HG03095 (cell line): ENCODE measurements around the gene GREB1L.
"Not testable (repeated sequence)": the region's sequence is repeated elsewhere in the genome, so short reads cannot be mapped to it uniquely, and the experiment has no call there.

Experiments used
- ATAC-seq: cut with Tn5 transposase; IDR thresholded peaks from one replicate; pipeline ENCODE4 v1.9.1; 2021; ENCODE audit warnings: moderate library complexity; ENCODE audit not compliant: unreplicated experiment

The GREB1L gene

DNA sequence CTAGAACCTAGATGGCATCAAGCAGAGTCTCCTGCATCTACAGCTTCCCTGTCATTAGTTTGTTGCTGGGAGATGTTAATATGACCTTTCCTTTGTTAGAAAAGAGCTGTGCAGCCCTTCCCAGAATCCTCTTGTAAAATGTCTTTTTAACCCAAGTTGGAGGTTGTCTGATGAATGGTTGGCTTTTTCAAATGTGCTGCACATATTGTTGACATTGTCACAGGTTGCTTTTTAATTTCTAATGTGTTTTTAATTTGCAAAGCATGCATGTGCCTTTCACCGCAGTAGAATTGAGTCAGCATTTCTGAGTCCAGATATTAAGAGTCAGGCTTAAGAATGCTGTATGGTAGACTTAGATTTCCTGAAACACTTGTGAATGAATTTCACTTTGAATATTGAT lies 120.8 kb downstream of the GREB1L start:
- ATAC-seq = no peak

DNA sequence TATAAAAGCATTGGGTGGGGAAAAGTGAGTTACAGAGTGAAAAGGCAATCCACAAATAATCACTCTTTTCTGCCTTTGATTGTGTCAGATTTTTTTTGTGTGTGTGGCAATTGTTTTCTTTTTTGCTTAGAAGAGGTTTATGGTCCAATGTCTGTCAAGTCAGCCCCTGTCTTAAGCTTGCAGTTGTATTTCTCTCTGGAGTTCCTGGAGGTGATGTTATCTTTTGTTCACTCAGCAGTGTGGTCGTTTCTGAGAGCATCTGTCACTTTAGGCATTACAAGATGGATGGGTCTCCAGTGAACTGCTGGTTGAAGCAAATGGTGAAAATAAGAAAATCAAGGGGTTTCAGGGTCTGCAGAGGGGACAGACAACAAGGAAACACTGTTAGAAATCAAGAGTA lies 121.3 kb downstream of the GREB1L start:
- ATAC-seq = no peak

DNA sequence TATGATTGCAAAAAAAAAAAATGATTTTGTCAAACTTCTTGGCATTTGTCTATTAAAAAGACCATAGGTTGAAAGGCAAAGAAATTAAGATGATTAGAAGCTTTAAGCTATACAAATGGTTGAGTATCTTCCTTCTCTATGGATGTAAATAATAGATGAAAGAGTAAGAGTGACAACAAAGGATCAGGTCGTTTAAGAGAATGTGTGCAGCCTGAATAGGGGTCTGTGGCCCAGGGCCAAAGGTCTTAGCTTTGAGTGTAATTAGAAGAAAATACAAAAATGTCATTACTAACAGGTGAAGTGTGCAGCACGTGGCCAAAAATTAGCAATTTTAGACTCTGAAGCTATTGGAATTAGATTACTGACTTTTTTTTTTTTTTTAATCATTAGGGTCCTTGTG lies 122.4 kb downstream of the GREB1L start:
- no peak for ATAC-seq

DNA sequence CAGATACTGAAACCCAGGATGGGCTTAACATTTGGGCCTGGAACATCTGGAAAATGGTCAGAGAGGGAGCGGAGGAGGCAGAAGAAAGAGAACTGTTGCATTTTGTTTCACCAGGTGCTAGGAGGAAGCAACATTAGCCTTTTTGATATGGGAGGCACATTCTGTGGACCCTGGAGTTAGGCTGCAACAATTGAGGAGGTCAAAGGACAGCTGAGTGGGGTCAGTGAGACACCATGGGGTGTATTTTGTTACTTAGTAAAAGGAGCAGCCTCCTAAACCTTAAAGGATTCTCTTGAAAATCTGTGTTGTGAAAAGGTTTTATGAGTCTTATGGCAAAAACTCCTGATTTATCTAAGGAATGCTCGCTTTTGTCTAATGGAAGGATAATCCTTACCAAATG lies 124.9 kb downstream of the GREB1L start:
- ATAC-seq = no peak

DNA sequence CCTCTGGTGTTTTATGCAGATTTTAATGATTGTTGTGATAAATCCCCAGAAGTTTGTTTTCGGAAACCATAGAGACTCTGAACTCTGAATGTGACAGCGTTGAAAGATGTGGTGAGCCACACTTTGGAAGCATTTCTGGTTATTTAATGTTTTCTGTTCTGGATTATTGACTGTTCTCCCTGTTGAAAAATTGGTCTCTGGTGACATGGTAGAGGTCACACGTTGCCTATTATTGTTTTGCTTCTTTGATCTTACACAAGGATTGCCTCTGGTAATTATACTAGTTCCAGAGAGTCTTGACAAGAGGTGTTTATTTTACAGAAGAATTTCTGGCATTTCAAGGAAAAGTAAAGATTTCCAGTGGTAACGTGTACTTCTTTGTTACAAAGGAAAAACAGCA lies 127.1 kb downstream of the GREB1L start:
- ATAC-seq = no peak

DNA sequence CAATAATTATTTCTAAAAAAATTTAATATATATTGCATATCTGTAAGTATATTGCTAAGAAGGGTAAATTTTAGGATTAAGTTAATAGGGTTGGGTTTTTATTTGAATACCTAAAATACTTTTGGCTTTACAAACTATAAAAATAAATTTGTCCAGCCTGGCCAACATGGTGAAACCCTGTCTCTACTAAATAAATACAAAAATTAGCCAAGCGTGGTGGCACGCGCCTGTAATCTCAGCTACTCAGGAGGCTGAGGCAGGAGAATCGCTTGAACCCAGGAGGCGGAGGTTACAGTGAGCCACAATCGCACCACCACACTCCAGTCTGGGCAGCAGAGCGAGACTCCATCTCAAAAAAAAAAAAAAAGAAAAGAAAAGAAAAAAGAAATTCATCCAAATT lies 127.6 kb downstream of the GREB1L start:
- not testable (repeated sequence) for ATAC-seq

DNA sequence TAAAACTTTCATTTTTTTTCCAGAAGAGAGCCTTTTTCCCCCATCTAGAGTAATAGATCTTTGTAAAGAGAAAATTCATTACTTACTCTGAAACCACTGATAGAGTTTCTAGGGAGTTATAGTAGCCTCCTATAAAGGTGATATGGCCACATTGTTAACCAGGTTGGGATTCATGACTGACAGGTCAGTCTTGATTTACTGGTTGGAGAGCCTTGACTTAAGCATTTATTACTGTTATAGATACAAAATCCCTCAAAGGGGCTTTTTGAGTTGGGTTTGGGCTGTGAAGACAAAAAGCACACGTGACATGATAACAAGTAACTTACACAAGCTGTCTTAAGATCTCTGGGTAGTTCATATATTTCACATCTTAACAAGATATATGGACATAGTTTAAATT lies 141.0 kb downstream of the GREB1L start:
- ATAC-seq = no peak

DNA sequence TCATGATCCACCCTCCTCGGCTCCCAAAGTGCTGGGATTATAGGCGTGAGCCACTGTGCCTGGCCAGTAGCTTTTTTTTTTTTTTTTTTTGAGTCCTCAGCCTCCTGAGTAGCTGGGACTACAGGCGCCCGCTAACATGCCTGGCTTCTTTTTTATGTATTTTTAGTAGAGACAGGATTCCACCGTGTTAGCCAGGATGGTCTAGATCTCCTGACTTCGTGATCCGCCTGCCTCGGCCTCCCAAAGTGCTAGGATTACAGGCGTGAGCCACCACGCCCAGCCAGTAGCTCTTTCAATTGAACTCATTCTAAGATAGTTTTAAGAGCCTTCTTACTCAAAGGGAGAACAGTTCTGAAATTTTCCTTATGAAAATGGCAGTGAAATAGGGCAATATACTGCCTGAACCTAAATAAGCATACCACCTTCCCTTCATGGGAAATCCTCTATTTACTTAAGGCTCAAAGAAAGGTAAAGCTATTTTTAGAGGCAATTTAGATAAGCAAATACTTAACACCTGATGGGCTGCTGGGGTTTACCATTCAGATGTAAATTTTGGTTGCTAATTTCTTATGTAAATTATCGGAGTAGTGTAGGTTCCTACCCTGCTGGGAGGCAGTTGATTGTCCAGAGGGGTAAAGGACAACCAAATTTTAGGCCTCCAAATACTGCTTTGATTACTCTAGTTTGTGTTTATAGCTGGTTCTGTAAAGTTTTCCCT lies 144.7 kb downstream of the GREB1L start:
- ATAC-seq = no peak

DNA sequence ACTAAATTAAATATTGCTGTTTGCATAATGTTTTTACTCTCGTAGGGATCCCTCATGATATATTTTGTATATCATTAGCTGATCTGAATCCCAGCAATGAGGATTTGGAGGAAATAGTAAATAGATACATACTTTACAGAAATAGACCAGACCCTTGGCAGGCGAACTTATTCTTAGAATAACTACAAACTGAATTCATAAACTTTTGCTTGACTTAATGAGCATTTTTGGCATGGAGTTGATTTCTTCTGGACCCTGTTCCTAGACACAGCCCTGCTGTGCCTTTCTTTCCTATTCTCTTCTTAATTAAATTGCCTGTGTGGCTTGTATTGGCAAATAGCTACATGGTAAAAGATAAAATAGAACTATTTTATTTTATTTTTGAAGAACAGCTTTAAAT lies 145.9 kb downstream of the GREB1L start:
- no peak for ATAC-seq

DNA sequence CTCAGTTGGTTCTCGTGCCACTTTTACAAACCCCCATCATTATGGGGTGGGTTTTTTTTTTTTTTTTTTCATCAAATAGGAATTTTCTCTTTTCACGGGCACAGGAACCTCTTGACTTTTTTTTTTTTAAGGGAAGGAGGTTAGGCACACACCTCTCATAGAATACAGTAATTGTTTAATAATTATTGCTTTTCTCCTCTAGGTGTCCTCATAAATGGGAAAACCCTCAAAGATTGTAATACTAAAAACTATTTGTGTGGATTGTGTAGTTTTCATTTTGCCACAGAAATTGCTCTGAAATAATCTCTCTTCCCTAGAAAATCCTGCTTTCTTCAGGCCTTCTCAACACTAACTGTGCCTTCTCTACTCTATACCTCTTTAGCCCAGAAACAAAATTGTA lies 147.3 kb downstream of the GREB1L start:
- no peak for ATAC-seq

DNA sequence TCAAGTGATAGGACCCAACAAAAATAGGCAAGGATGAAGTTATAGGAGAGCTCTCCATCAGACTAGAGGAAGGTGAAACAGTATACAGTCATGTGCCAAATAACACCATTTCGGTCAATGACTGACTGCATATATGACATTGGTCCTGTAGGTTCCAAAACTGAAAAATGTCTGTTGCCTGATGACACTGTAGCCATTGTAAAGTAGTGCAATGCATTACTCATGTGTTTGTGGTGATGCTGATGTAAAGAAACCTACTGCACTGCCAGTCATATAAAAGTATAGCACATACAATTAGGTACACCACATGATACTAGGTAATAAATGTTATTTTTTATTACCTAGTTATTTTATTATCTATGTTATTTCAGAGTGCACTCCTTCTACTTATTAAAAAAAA lies 147.9 kb downstream of the GREB1L start:
- ATAC-seq = no peak

DNA sequence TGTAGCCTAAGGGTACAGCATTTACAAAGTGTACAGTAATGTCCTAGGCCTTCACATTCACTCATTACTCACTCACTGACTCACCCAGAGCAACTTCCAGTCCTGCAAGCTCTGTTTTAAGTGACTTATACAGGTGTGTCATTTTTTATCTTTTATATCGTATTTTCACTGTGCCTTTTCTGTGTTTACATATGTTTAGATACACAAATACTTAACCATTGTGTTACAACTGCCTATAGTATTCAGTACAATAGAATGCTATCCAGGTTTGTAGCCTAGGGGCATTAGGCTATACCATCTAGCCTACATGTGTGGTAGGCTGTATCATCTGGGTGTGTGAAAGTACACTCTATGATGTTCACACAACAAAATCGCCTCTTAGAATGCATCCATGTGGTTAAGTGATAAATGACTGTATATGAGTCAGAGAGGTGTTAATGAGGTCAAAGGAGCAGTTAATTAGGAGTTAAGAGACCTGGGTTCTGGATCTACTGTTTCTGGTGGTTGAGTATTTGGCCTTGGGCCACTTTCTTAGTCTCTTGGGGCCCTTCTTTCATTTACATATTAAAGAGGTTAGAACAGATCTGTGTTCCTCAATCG lies 149.1 kb downstream of the GREB1L start:
- no peak for ATAC-seq

DNA sequence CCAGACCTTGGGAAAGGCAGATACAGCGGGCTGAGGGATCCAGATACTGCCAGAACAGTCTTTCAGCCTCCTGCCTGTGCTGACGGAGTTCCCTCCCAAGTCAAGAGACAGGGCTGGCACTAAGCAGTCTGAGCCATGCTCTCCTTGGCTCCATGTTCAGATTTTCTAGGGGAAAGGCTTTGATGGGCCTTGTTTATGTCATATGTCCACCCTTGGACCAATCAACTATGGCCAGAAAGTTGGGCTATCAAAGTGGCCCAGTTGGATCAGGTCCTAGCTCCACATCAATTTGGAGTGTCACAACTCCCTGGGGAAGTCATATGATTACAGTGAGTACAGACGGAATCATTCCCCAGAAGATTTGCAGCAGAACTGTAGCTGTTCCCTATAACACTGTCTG lies 152.0 kb downstream of the GREB1L start:
- no peak for ATAC-seq

DNA sequence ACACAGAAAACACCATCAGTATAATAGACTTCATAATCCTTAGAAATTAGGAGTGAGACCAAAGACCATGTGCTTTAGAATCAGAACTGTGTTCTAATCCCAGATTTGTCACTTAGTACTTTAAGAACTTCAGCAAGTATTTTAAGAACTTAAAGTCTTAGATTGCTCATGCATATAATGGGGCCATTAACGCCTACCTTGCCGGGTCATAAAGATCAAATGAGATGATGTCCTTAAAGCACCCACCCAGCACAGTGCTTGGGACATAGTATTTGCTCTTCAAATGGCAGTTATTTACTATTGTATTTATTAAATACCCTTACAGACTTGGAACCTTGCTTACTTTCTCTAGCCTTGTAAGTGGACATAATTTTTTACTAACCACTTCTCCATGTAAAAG lies 156.1 kb downstream of the GREB1L start:
- ATAC-seq = no peak

DNA sequence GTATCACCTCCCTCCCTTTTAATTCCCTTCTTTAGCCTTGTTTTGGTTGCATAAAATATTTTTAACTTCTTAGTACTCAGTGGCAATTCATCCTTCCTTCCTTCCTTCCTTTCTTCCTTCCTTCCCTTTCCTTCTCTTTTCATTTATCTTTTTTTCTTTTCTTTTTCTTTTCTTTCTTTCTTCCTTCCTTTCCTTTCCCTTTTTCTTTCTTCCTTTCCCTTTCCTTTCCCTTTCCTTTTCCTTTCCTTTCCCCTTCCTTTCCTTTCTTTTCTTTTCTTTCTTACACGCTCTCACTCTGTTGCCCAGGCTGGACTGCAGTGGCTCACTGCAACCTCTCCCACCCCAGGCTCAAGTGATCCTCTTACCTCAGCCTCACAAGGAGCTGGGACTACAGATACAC lies 160.2 kb downstream of the GREB1L start:
- no peak for ATAC-seq

DNA sequence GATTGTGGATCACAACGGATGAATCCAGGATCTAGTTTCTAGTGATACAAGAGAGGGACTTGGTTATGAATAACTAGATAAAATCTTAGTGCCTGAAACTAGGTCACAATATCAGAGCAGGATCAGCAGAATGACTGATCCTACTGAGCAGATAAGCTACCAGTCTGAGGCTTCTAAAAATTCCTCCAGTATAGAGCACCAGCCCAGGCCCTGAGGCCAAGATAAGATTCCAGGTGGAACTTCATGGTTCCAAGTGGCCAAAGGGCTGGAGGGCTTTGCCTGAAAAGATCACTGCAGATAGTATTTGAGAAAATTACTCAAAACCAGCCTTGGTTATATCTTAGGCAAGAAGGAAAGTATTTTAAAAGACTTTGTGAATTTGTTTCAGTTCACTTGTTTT lies 162.4 kb downstream of the GREB1L start:
- no peak for ATAC-seq

DNA sequence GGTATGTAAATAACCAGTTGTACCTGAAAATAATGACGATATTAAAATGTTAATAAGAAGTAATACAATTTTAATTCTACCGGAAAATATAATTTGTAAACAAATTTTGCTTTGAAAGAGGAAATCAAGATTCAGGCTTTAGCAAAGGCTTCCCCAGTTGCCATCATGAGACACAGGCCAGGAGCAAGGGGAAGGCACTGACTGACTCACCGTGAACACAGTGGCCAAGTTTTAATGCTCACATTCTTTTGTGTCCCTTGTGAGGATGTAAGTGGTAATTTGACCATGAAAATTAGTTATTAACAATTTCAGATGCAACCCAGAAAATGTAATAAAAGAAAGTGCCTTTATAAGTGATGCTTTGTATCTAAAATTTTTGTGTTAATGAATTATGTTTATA lies 164.1 kb downstream of the GREB1L start:
- no peak for ATAC-seq

DNA sequence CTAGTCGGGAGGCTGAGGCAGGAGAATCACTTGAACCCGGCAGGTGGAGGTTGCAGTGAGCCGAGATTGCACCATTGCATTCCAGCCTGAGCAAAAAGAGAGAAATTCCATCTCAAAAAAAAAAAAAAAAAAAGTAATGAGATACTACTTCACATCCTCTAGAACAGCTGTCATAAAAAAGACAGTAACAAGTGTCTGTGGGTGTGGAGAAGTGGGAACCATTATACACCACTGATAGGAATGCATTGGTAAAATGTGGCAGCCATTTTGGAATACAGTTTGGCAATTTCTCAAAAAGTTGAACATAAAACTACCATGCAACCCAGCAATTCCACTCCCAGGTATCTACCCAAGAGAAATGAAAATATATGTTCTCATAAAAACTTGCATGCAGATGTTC lies 166.6 kb downstream of the GREB1L start:
- no peak for ATAC-seq

DNA sequence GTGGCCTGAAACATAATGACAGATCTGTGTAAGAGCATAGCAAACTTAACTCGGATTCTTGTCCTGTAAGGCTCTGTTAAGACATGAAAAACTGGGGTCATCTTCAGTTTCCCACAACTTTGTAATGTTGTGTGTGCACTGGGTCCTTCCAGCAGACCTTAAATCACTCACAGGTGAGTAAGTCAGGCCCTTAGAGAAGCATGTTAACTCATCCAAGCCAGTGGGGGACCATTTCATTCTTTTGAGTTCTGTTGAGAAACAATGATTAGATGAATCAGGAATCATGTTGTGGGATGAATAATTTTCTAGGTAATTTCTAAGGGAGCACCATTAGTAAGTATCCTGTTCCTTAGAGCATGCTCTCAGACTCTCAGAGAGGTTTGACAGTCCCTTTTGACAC lies 191.4 kb downstream of the GREB1L start:
- no peak for ATAC-seq

DNA sequence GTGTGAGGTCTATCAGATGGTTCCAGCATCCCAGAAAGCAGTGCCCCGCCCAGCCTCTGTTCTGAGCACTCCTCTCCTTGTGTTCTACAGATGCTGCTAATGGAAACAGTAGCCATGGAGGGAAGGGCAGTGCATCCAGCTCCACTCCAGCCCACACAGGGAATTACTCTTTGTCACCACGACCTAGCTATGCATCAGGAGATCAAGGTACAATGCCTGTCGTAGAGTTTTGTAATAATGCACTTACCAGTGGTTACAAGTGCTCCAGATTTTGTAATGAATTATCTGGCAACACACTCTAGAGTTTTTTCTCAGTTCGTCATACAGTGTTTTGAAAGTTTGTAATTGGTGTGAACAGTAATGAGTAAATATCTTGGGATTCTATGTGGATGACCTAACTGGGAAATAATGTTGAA lies 197.4 kb downstream of the GREB1L start:
- ATAC-seq = no peak

DNA sequence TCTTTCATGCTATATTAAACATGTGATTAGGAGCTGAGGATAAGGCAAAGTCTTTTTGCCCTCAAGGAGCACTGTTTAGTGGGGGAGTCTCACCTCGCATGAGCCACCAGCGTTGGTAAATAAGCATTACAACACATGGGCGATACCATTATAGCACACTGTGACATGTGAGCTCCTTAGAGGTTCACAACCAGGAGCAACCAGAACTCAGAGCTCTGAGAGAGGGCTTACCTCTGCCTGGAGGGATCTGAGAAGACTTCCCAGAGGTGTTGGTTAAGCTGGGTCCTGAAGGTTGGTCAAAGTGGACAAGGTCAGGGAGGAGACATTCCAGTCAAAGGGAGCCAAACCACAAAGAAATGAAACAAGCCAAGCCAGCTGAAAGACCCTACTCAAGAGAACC lies 199.6 kb downstream of the GREB1L start:
- ATAC-seq = no peak

DNA sequence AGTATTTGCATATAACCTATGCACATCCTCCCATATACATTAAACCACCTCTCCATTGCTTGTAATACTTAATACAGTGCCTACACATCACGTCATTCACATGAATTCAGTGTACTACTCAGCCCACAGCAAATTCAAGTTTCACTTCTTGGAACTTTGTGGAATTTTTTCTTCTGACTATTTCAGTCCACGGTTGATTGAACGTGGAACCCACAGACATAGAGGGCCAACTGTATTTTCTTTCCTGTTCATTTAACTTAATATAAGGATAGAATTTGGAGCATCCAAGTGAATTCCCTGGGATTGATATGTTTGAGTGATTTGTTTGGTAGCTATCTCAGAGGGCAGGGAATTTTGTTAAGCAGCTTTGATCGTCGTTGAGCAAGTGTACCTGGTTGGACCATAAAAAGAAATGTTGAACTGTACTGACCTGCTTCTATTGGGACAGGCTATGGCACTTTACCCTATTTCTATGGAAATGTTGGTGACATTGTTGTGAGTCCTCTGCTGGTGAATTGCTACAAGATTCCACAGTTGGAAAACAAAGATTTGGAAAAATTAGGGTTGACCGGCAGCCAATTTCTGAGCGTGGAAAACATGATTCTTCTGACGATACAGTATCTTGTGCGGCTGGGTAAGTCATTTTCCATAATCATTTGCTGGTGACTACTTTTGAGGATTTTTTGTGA lies 201.9 kb downstream of the GREB1L start:
- no peak for ATAC-seq
